ENCODE data around the gene U2AF2. TPM values are rescaled to one million over a fixed set of nuclear protein-coding genes. Genes with fewer than 3 reads are reported as not detected.
A peak's percentile ranks its signal among the peaks of the same experiment; 100 is the strongest.

Gene U2AF2
- polyA plus RNA-seq, 4 donors, result 146 to 227 (median 159) TPM

- DNase-seq (ENCODE audit: low read depth in 4 of 4, low spot score in 3 of 4), result no peak
Measured at GRCh38 chr19:55673465-55673864, 18.6 kb downstream of the U2AF2 start.

- DNase-seq (ENCODE audit: low read depth in 4 of 4, low spot score in 3 of 4), result no peak
Measured at GRCh38 chr19:55673889-55674288, 19.1 kb downstream of the U2AF2 start.

GRCh38 chr19:55674459-55674840 is 19.6 kb downstream of the U2AF2 start:
- DNase-seq (ENCODE audit: low read depth in 4 of 4, low spot score in 3 of 4), result no peak

GRCh38 chr19:55674841-55675660 is 20.2 kb downstream of the U2AF2 start, which contains the start of gene EPN1:
Gene EPN1, plus strand, starts transcription at chr19:55675226. Its CDS starts 3,402 bp downstream, at chr19:55678628.
- DNase-seq (ENCODE audit: low read depth in 4 of 4, low spot score in 3 of 4), result peak; percentile 83 to 91 (median 85)

- no peak for DNase-seq (ENCODE audit: low read depth in 4 of 4, low spot score in 3 of 4)
Measured at GRCh38 chr19:55675661-55676354, 21.0 kb downstream of the U2AF2 start.

- DNase-seq (ENCODE audit: low read depth in 4 of 4, low spot score in 3 of 4), result no peak
Measured at GRCh38 chr19:55676383-55676782, 21.5 kb downstream of the U2AF2 start.

GRCh38 chr19:55676889-55677505 is 22.2 kb downstream of the U2AF2 start:
- DNase-seq (ENCODE audit: low read depth in 4 of 4, low spot score in 3 of 4), result no peak

GRCh38 chr19:55677572-55678028 is 22.8 kb downstream of the U2AF2 start:
- no peak for DNase-seq (ENCODE audit: low read depth in 4 of 4, low spot score in 3 of 4)

- no peak for DNase-seq (ENCODE audit: low read depth in 4 of 4, low spot score in 3 of 4)
Measured at GRCh38 chr19:55678121-55678671, 23.4 kb downstream of the U2AF2 start.

GRCh38 chr19:55679343-55680257 is 24.8 kb downstream of the U2AF2 start:
- DNase-seq (ENCODE audit: low read depth in 4 of 4, low spot score in 3 of 4), result no peak

GRCh38 chr19:55680339-55681130 is 25.7 kb downstream of the U2AF2 start:
- DNase-seq (ENCODE audit: low read depth in 4 of 4, low spot score in 3 of 4), result no peak

GRCh38 chr19:55681131-55682092 is 26.6 kb downstream of the U2AF2 start:
- DNase-seq (ENCODE audit: low read depth in 4 of 4, low spot score in 3 of 4), result no peak

- peak in 1 of 4 donors; percentile 48 for DNase-seq (ENCODE audit: low read depth in 4 of 4, low spot score in 3 of 4)
Measured at GRCh38 chr19:55683449-55684261, 28.8 kb downstream of the U2AF2 start.

GRCh38 chr19:55684946-55685681 is 30.3 kb downstream of the U2AF2 start:
- DNase-seq (ENCODE audit: low read depth in 4 of 4, low spot score in 3 of 4), result no peak

- DNase-seq (ENCODE audit: low read depth in 4 of 4, low spot score in 3 of 4), result no peak
Measured at GRCh38 chr19:55685776-55686175, 30.9 kb downstream of the U2AF2 start.

- DNase-seq (ENCODE audit: low read depth in 4 of 4, low spot score in 3 of 4), result no peak
Measured at GRCh38 chr19:55686311-55687050, 31.6 kb downstream of the U2AF2 start.

Data from left renal pelvis (tissue), 4 donors.